Karpas-422 (cell line): ENCODE results near the gene HGFAC. TPM values are rescaled to one million over a fixed set of nuclear protein-coding genes. Genes with fewer than 3 reads are reported as not detected.

ENCODE experiments used
- DNase-seq: peaks from one replicate; pipeline ENCODE4 v3.0.0-alpha.2; 2015
- H2AFZ ChIP-seq: fragments of 200-600 bp; sonication (generic); 2 replicates; pipeline ENCODE4 v1.6.1; 2014; ENCODE audit warnings: antibody characterized with exemption, low read length, mixed read lengths
- H3K27ac ChIP-seq: fragments of 200-600 bp; sonication (generic); 2 replicates; pipeline ENCODE4 v1.5.1; 2014; ENCODE audit warnings: mild to moderate bottlenecking, low read length, moderate library complexity
- H3K27me3 ChIP-seq: fragments of 200-600 bp; sonication (generic); 2 replicates; pipeline ENCODE4 v1.6.1; 2014; ENCODE audit warnings: low read length, mixed read lengths
- H3K36me3 ChIP-seq: fragments of 200-600 bp; sonication (generic); 2 replicates; pipeline ENCODE4 v1.6.1; 2014; ENCODE audit warnings: low read length, mixed read lengths; ENCODE audit not compliant: insufficient read depth
- H3K4me1 ChIP-seq: fragments of 200-600 bp; sonication (generic); 2 replicates; pipeline ENCODE4 v1.6.1; 2014; ENCODE audit warnings: mild to moderate bottlenecking, low read length, mixed read lengths
- H3K4me2 ChIP-seq: fragments of 200-600 bp; sonication (generic); 2 replicates; pipeline ENCODE4 v1.6.1; 2014; ENCODE audit warnings: low read length, low read depth, mild to moderate bottlenecking; ENCODE audit not compliant: poor library complexity, severe bottlenecking
- H3K4me3 ChIP-seq: fragments of 200-600 bp; sonication (generic); 2 replicates; pipeline ENCODE4 v1.5.1; 2014; ENCODE audit warnings: mild to moderate bottlenecking, antibody characterized with exemption, low read length, mixed read lengths
- H3K79me2 ChIP-seq: fragments of 200-600 bp; sonication (generic); 2 replicates; pipeline ENCODE4 v1.6.1; 2014; ENCODE audit warnings: mild to moderate bottlenecking, low read length, mixed read lengths
- H3K9ac ChIP-seq: fragments of 200-600 bp; sonication (generic); 2 replicates; pipeline ENCODE4 v1.6.0; 2014; ENCODE audit warnings: low read length
- H3K9me2 ChIP-seq: fragments of 200-600 bp; sonication (generic), shearing (Covaris generic); replicated peaks from 2 replicates; pipeline ENCODE4 v1.6.0; 2014; ENCODE audit warnings: mild to moderate bottlenecking, low read length, moderate library complexity; ENCODE audit not compliant: insufficient read depth
- H3K9me3 ChIP-seq: fragments of 300-700, 200-600 bp; sonication (generic); 2 replicates; pipeline ENCODE4 v1.6.1; 2014; ENCODE audit warnings: low read length, mixed read lengths
- H4K20me1 ChIP-seq: fragments of 200-600 bp; sonication (generic); 2 replicates; pipeline ENCODE4 v1.6.1; 2014; ENCODE audit warnings: mild to moderate bottlenecking, antibody characterized with exemption, low read length, low read depth; ENCODE audit not compliant: insufficient read depth
- total RNA-seq: library from RNA; depleted of rRNA; stranded (reverse); fragments of >200 nt; shearing (Covaris generic); gene quantifications from 2 replicates; pipeline ENCODE4 v1.2.3, GENCODE V29; 2014; ENCODE audit warnings: low replicate concordance

The HGFAC gene
- total RNA-seq, 1 experiment from 2014 or later = not detected

GRCh38 chr4:3402491-3403347, 39.0 kb upstream of the HGFAC start:
- Histone ChIP-seq H3K4me2 (no peak overlapping the region), H2AFZ (no peak overlapping the region), H3K9ac (no peak overlapping the region)

GRCh38 chr4:3403348-3403906, 38.3 kb upstream of the HGFAC start:
- no peak overlapping the region for H3K9ac ChIP-seq
- no peak overlapping the region for H3K4me3 ChIP-seq
- H3K4me1 ChIP-seq = peaks cover 2% of the 10 kb centered on the region; the same call in 1 of the 2 replicates
- no peaks in the 10 kb centered on the region for H3K9me2 ChIP-seq
- no peak for DNase-seq
- no peak overlapping the region for H2AFZ ChIP-seq
- H3K36me3 ChIP-seq = no peaks in the 10 kb centered on the region
- no peaks in the 10 kb centered on the region for H4K20me1 ChIP-seq
- H3K4me2 ChIP-seq = no peak overlapping the region
- H3K79me2 ChIP-seq = no peaks in the 10 kb centered on the region
- H3K27me3 ChIP-seq = no peaks in the 10 kb centered on the region
- H3K27ac ChIP-seq = no peak overlapping the region
- H3K9me3 ChIP-seq = no peaks in the 10 kb centered on the region

More at GRCh38 chr4:3402491-3403347, 39.0 kb upstream of the HGFAC start:
- Histone ChIP-seq H3K27ac (no peak overlapping the region), H3K4me3 (no peak overlapping the region), H3K9me3 (no peaks in the 10 kb centered on the region), H3K79me2 (no peaks in the 10 kb centered on the region), H3K27me3 (no peaks in the 10 kb centered on the region), H3K36me3 (no peaks in the 10 kb centered on the region), H3K9me2 (no peaks in the 10 kb centered on the region), H3K4me1 (peaks cover 2% of the 10 kb centered on the region; the same call in 1 of the 2 replicates), H4K20me1 (no peaks in the 10 kb centered on the region)
- DNase-seq = no peak

GRCh38 chr4:3404546-3404945, 37.2 kb upstream of the HGFAC start:
- Histone ChIP-seq H2AFZ (no peak overlapping the region), H3K36me3 (no peaks in the 10 kb centered on the region), H3K27ac (no peak overlapping the region), H3K27me3 (no peaks in the 10 kb centered on the region), H3K9me3 (no peaks in the 10 kb centered on the region), H4K20me1 (no peaks in the 10 kb centered on the region), H3K4me3 (no peak overlapping the region), H3K4me2 (no peak overlapping the region), H3K79me2 (no peaks in the 10 kb centered on the region), H3K9ac (no peak overlapping the region), H3K4me1 (peaks cover under 1% of the 10 kb centered on the region; the same call in 1 of the 2 replicates), H3K9me2 (no peaks in the 10 kb centered on the region)
- no peak for DNase-seq

- no peak overlapping the region for H3K4me2 ChIP-seq
- H3K9me2 ChIP-seq = no peaks in the 10 kb centered on the region
- no peaks in the 10 kb centered on the region for H3K4me1 ChIP-seq
- no peak overlapping the region for H3K27ac ChIP-seq
- no peak overlapping the region for H3K4me3 ChIP-seq
- H2AFZ ChIP-seq = no peak overlapping the region
- no peaks in the 10 kb centered on the region for H3K9me3 ChIP-seq
- no peaks in the 10 kb centered on the region for H3K36me3 ChIP-seq
- DNase-seq = no peak
- H4K20me1 ChIP-seq = no peaks in the 10 kb centered on the region
- no peaks in the 10 kb centered on the region for H3K79me2 ChIP-seq
- H3K9ac ChIP-seq = no peak overlapping the region
- no peaks in the 10 kb centered on the region for H3K27me3 ChIP-seq
These were observed 36.6 kb upstream of the HGFAC start for GRCh38 chr4:3405176-3405575.

- H3K4me3 ChIP-seq = no peak overlapping the region
- no peak overlapping the region for H3K4me2 ChIP-seq
- no peaks in the 10 kb centered on the region for H4K20me1 ChIP-seq
- no peak overlapping the region for H3K27ac ChIP-seq
- H3K79me2 ChIP-seq = no peaks in the 10 kb centered on the region
- no peak for DNase-seq
- H3K9me2 ChIP-seq = no peaks in the 10 kb centered on the region
- no peaks in the 10 kb centered on the region for H3K9me3 ChIP-seq
- no peak overlapping the region for H2AFZ ChIP-seq
- H3K9ac ChIP-seq = no peak overlapping the region
- H3K27me3 ChIP-seq = no peaks in the 10 kb centered on the region
- H3K4me1 ChIP-seq = no peaks in the 10 kb centered on the region
- no peaks in the 10 kb centered on the region for H3K36me3 ChIP-seq
These were observed 35.7 kb upstream of the HGFAC start for GRCh38 chr4:3406021-3406420.

- H3K9me3 ChIP-seq = no peaks in the 10 kb centered on the region
- H3K79me2 ChIP-seq = no peaks in the 10 kb centered on the region
- no peaks in the 10 kb centered on the region for H3K9me2 ChIP-seq
- DNase-seq = no peak
- no peak overlapping the region for H3K4me3 ChIP-seq
- H3K4me1 ChIP-seq = no peaks in the 10 kb centered on the region
- no peaks in the 10 kb centered on the region for H4K20me1 ChIP-seq
- H3K27me3 ChIP-seq = no peaks in the 10 kb centered on the region
- no peak overlapping the region for H3K27ac ChIP-seq
- H3K9ac ChIP-seq = no peak overlapping the region
- H2AFZ ChIP-seq = no peak overlapping the region
- no peaks in the 10 kb centered on the region for H3K36me3 ChIP-seq
- H3K4me2 ChIP-seq = no peak overlapping the region
These were observed 35.3 kb upstream of the HGFAC start for GRCh38 chr4:3406431-3406830.

GRCh38 chr4:3407171-3407771, 34.5 kb upstream of the HGFAC start:
- Histone ChIP-seq H3K9ac (no peak overlapping the region), H4K20me1 (no peaks in the 10 kb centered on the region), H3K79me2 (no peaks in the 10 kb centered on the region), H3K27ac (no peak overlapping the region), H3K4me2 (no peak overlapping the region), H3K4me3 (no peak overlapping the region), H3K4me1 (no peaks in the 10 kb centered on the region), H3K27me3 (no peaks in the 10 kb centered on the region), H2AFZ (no peak overlapping the region), H3K36me3 (no peaks in the 10 kb centered on the region), H3K9me2 (no peaks in the 10 kb centered on the region), H3K9me3 (no peaks in the 10 kb centered on the region)
- no peak for DNase-seq
